Left lung (tissue), 10 donors: ENCODE data around the gene CDC42BPA. TPM values are rescaled to one million over a fixed set of nuclear protein-coding genes. Genes with fewer than 3 reads are reported as not detected.

ENCODE experiments used
- ATAC-seq: fragments of 200-7000 bp; cut with Tn5 transposase; one replicate; pipeline ENCODE4 v1.9.1; 2020; ENCODE audit warnings: moderate library complexity
- DNase-seq, 4 donors: peaks; one replicate each; pipeline ENCODE4 v3.0.0-alpha.2; 2013 to 2020
- H3K27ac ChIP-seq, 2 donors: fragments of 200-600 bp; sonication (generic) in 1 of 2; one replicate each; pipeline versions ENCODE4 v1.5.0 to v1.8.0; 2020 to 2021
- H3K27me3 ChIP-seq, 2 donors: fragments of 200-600 bp; sonication (generic) in 1 of 2; one replicate each; pipeline versions ENCODE4 v1.5.0 to v1.8.0; 2020 to 2021
- H3K36me3 ChIP-seq, 2 donors: fragments of 200-600 bp; sonication (generic) in 1 of 2; one replicate each; pipeline versions ENCODE4 v1.5.0 to v1.8.0; 2020 to 2021
- H3K4me1 ChIP-seq, 2 donors: fragments of 200-600 bp; one replicate each; pipeline ENCODE4 v1.8.0; 2021
- H3K4me3 ChIP-seq, 2 donors: fragments of 200-600 bp; sonication (generic) in 1 of 2; one replicate each; pipeline versions ENCODE4 v1.5.0 to v1.8.0; 2020 to 2021; ENCODE audit warnings: mild to moderate bottlenecking in 1 of 2
- H3K9me3 ChIP-seq, 2 donors: fragments of 200-600 bp; sonication (generic) in 1 of 2; one replicate each; pipeline versions ENCODE4 v1.5.0 to v1.8.0; 2020 to 2021
- CTCF ChIP-seq, 2 donors: fragments of 200-600 bp; sonication (generic) in 1 of 2; IDR thresholded peaks; one replicate each; pipeline versions ENCODE4 v1.5.0 to v1.8.0; 2021; ENCODE audit warnings: antibody characterized with exemption in 2 of 2
- intact Hi-C, 2 donors: fragments of 100-400 bp; cut with DNase I; formaldehyde crosslinking; loops; one replicate each; pipeline versions ENCODE4 v1.11.2 to v1.14.2; 2022
- polyA plus RNA-seq, 6 donors: library from polyadenylated mRNA; unstranded; fragments of 120-200 nt; gene quantifications; one replicate each; pipeline ENCODE4 v1.2.1, GENCODE V29; 2013; ENCODE audit not compliant: insufficient read length in 6 of 6
- total RNA-seq, 2 donors: library from RNA; stranded (reverse); fragmentation: NEBNext Ultra II Directional; extraction: Animal tissue kit (Norgen Biotek cat#: 25700); gene quantifications; one replicate each; pipeline ENCODE4 v1.2.1, GENCODE V29; 2021
- donor health status: DM: no; HTN: yes; CAD: no.
- donor health status: DM: no; HTN: no; CAD: no.

Gene CDC42BPA
- total and polyA plus RNA-seq, 8 donors, result 35.8 to 49.0 (median 43.4) TPM

GRCh38 chr1:226975259-226976250 lies 342.7 kb downstream of the CDC42BPA start:
- peaks cover 0 to 8% of the 10 kb centered on the region in 2 donors for H3K9me3 ChIP-seq
- intact Hi-C loops, result no loop called here
- TF ChIP-seq CTCF (IDR thresholded peaks at IDR 0.05), result no peak
- H3K4me1 ChIP-seq, result peaks cover 18 to 30% of the 10 kb centered on the region in 2 donors
- peaks cover 0 to 21% of the 10 kb centered on the region in 2 donors for H3K36me3 ChIP-seq
- peak overlapping the region in 1 of 2 donors; percentile 57 for H3K27ac ChIP-seq
- DNase-seq (no peak), ATAC-seq (no peak)
- no peak overlapping the region for H3K4me3 ChIP-seq
- H3K27me3 ChIP-seq, result no peaks in the 10 kb centered on the region

DNA sequence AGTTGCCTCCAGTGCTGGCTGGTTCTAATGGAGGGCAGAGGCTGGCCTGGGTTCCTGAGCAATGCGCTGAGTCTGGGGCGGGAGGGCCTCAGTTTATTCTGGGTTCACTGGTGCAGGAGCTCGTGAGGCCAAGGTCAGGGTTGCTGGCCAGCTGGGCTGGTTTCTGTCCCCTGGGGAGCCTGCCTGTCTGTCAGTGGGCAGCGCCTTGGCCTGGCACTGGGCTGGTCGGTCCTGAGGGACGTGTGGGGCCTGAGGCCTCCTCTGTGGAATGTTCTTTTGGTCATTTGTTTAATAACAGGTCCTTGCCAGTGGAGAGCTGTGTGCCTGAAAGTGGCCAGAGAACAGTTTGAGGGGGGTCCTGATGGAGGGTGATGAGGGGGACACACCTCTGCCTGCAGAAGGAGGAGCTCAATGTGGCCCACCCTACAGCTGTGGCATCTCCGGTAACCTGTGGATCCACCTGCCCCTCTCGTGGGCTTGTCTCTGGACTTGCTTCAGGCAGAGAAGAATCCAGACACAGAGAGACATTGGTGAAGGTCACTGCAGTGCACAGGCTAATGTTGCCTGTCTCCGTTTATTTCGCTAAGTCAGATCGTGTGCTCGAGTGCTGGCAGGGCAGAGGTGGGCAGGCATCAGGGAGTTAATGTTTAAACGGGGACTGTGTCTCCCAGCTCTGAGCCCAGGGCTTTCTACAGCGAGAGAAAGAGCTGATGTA lies 343.6 kb downstream of the CDC42BPA start:
- DNase-seq (no peak), ATAC-seq (peak; percentile 35)
- Histone ChIP-seq H3K27ac (peak overlapping the region; percentile 57 to 75), H3K4me3 (no peak overlapping the region), H3K36me3 (peaks cover 0 to 17% of the 10 kb centered on the region in 2 donors), H3K27me3 (no peaks in the 10 kb centered on the region), H3K4me1 (peaks cover 18 to 26% of the 10 kb centered on the region in 2 donors), H3K9me3 (peaks cover 0 to 8% of the 10 kb centered on the region in 2 donors)
- intact Hi-C loops, result no loop called here
- no peak for TF ChIP-seq CTCF (IDR thresholded peaks at IDR 0.05)

- intact Hi-C loops, result no loop called here
- no peak overlapping the region for H3K4me3 ChIP-seq
- TF ChIP-seq CTCF (IDR thresholded peaks at IDR 0.05), result no peak
- peaks cover 0 to 15% of the 10 kb centered on the region in 2 donors for H3K36me3 ChIP-seq
- H3K9me3 ChIP-seq, result peaks cover 0 to 8% of the 10 kb centered on the region in 2 donors
- peak overlapping the region; percentile 57 to 75 for H3K27ac ChIP-seq
- no peaks in the 10 kb centered on the region for H3K27me3 ChIP-seq
- DNase-seq (peak in 1 of 4 donors; percentile 11), ATAC-seq (peak; percentile 87)
- H3K4me1 ChIP-seq, result peaks cover 18 to 26% of the 10 kb centered on the region in 2 donors
Observed at GRCh38 chr1:226973898-226974543, 344.3 kb downstream of the CDC42BPA start.

DNA sequence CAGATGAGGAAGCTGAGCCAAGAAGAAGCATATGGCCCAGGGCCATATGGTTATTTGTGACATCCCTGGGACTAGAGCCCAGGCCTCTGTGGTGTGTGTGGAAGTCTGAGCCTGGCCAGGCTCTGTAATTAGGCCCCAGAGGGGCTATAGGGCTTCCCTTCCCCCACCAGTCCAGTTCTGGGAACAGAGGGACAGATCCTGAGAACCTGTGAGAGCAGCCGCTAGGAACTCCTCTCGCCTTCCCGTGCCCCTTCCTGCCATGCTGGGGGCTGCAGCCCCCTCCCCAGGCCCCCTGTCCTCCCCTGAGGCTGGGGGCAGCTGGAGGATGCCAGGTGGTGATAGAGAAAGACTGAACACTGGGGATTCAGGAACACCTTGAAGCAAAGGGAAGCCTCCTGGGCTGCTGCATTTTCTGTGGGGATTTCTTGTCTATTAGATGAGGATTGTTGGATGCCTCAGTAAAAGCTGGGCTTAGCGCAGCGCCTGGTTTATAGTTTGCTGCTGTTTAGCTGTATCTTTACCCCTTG lies 344.9 kb downstream of the CDC42BPA start:
- Histone ChIP-seq H3K27ac (peak overlapping the region; percentile 57 to 75), H3K36me3 (peaks cover 0 to 15% of the 10 kb centered on the region in 2 donors), H3K9me3 (peaks cover 0 to 8% of the 10 kb centered on the region in 2 donors), H3K27me3 (no peaks in the 10 kb centered on the region), H3K4me1 (peaks cover 18 to 26% of the 10 kb centered on the region in 2 donors), H3K4me3 (no peak overlapping the region)
- ATAC-seq (peak; percentile 23), DNase-seq (no peak)
- no peak for TF ChIP-seq CTCF (IDR thresholded peaks at IDR 0.05)
- intact Hi-C loops, result no loop called here
